Measurements from ENCODE around the gene REV3L.
"Not testable (repeated sequence)": the region's sequence is repeated elsewhere in the genome, so short reads cannot be mapped to it uniquely, and the experiment has no call there.

REV3L gene

GRCh38 chr6:111361648-111362047 lies 121.4 kb downstream of the REV3L start:
- peak in 1 of 2 experiments; percentile 50 for DNase-seq

- DNase-seq, result no peak
These were observed 124.6 kb downstream of the REV3L start for GRCh38 chr6:111358454-111358853.

DNA sequence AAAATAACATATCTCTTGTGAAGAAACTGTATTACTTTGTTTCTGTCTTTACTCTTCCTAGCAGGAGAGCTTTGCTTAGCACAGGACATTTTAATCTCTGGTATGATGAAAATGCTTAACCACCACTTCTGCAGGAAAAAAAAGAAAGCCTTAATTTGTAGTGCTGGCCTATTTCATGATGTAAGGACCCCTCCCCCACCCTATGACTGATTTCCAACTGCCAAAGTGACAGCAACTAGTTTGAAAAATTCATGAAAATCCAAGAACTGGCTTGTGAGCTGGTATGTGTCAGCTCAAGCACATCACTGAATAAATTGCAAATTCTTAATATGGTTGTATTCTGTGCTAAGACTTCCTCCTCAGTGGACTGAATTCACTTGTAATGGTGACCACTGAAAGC lies 125.3 kb downstream of the REV3L start:
- DNase-seq, result no peak

GRCh38 chr6:111356551-111356950 lies 126.5 kb downstream of the REV3L start:
- no peak for DNase-seq

- no peak for DNase-seq
These were observed 128.1 kb downstream of the REV3L start for GRCh38 chr6:111354758-111355555.

- DNase-seq, result no peak
These were observed 129.0 kb downstream of the REV3L start for GRCh38 chr6:111353912-111354462.

- no peak for DNase-seq
These were observed 135.4 kb downstream of the REV3L start for GRCh38 chr6:111347589-111347988.

DNA sequence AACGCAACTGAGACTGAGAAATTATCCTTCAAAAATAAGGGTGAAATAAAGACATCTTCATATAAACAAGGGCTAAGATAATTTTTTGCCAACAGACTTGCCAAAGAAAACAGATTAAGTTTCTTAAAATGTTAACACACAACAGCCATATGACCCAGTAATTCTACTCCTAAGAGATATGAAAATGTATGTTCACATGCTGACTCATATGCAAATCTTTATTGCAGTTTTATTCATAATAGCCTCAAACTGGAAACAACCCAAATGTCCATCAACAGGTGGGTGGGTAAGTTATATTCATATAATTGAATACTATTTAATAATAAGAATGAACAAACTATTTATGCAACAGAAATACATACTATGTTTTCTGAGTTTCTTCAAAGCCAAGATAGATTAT lies 140.1 kb downstream of the REV3L start:
- DNase-seq, result peak; percentile 62 to 78

DNA sequence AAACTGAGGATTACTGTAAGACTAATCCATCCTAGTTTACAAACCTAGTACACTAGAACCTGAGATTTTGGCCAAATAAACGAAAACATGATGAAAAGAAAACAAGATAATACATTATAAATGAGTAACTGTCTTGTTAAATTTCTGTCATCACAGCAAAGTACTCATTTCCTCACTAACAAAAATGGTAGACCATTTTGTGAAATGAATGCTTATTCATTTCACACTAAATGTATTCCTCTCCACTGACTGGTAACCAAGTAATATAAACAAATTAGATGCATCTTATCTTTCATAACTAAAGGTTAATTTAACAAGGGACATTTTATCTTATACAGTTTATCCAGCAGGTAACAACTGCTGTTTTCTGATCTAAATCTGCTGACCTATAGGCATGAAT lies 143.7 kb downstream of the REV3L start:
- no peak for DNase-seq

DNA sequence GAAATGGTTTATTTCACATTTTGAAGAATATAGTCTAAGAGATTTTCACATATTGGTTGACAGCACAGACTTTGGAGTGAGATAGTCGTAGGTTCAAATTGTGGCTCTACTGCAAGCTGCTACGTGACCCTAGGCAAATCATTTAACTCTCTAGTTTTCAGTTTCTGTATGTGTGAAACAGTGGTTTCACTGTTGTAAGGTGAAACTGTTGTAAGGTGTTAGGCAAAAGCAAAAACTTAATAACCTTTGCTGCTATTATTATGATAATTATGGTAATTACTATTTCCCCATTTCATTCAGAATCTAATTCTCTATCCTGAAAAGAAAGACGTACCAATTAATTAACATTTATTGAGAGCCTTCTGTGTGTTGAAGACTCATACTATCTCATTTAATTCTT lies 144.2 kb downstream of the REV3L start:
- peak in 1 of 2 experiments; percentile 28 for DNase-seq

DNA sequence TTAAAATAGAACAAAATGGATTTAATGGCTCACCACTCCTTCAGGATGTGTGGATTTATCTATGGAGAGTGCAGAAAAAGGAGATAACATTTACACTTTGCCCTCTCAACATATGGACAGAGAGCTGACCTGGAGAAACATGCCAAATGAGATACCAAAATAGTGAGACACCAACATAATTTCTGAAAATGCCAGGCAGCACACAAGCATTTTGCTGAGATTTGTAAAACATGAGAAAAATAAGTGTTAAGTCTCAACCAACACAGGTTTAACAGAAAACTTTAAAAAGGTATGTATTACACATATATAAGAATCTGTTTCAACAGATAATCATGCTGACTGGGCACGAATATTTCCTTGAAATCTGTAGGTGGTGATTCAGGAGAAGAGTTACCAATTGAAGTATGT lies 145.2 kb downstream of the REV3L start:
- no peak for DNase-seq

DNA sequence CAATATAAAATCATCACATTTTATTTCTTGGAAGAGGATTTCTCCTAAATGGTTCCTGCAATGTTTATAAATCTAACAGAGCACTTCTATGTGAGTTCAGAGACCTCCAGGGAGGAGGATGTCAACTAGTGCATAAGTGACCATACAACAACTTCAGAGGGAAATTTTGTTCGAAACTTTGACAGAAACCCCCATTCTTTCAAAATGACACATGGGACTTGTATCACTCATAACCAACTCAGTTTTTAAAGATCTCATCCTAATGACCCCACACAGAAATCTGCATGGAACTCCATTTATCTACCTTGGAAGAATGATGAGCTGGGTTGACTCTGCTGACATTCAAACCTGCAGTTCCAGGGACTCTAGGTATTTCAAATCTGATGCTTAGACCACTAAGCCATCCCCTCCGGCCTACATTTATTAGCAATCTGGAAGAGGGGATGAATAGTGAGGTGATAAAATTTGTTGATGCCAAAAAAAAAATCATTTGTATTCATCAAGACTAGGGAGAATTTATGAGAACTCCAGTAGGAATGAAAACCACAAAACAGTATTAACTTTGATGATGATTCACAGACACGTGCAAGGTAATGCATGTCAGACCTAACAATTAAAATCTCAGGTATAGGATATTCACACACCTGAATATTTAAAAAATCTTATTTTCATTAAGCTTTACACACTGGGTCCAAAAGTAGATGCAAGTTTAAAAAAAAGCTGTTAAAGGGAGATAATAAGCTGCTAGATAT lies 153.0 kb downstream of the REV3L start:
- no peak for DNase-seq

DNA sequence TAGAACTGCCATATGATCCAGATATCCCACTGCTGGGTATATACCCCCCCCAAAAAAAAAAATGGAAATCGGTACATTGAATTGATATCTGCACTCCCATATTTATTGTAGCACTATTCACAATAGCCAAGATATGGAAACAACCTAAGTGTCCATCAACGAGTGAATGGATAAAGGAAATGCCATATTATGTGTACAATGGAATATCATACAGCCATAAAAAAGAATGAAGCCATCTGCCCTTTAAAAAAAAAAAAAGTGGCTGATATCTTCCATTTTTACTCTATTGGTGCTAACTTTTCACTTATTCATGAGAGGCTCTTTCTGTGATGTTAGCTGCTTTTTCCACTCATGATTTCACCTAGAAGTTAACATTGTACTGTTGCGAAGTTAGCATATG lies 156.5 kb downstream of the REV3L start:
- DNase-seq, result no peak

DNA sequence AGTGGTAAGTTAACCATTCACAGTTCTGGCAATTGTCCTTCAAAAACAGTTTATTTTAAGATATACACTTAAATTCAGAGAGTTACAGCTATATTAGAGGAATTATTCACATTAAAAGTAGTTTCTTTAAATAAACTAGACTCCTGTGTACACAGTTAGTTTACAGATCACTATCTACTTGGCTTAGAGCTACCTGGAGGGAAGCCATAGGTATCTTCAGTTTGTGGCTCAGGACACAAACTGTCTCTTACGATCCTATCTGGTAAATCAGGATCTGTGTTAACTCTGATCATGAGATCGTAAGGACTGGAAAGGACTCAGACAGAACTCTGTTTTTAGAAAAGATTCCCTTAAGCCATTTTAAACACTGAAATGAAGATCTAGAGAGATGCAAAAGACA lies 160.9 kb downstream of the REV3L start:
- DNase-seq, result no peak

DNA sequence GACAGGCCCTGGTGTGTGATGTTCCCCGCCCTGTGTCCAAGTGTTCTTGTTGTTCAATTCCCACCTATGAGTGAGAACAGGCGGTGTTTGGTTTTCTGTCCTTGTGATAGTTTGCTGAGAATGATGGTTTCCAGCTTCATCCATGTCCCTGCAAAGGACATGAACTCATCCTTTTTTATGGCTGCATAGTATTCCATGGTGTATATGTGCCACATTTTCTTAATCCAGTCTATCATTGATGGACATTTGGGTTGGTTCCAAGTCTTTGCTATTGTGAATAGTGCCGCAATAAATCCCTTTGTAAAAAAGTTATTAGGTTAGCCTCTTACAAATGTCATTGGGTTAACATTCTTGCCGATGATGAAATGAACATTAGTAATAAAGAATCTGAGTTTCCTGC lies 175.1 kb downstream of the REV3L start:
- not testable (repeated sequence) for DNase-seq

DNA sequence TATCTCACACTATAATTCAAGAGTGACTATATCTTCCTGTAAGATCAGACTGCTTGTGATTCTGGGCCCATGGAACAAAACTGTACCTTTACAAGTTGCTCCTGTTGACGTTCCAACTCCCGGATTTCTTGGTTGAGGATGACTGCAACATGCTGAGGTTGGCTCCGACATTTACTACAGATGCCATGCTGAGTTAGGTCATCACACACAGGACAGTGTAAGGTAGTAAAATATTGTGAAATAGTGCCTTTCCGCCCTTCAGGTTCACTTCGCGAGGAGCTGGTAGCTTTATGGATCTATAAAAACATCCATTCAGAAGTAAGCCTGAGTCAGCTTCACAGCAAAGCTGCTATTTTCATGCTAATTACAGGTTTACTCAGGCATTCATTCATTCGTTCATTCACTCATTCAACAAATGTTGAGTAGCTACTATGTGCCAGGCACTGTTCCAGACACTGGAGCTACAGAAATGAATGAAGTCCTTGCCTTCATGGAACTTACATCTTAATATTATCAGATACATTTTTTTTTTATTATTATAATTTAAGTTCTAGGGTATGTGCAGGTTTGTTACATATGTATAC lies 175.7 kb downstream of the REV3L start:
- no peak for DNase-seq

- DNase-seq, result peak in 1 of 2 experiments; percentile 14
These were observed 176.7 kb downstream of the REV3L start for GRCh38 chr6:111306104-111306888.

GRCh38 chr6:111301946-111302345 lies 181.1 kb downstream of the REV3L start:
- no peak for DNase-seq

GRCh38 chr6:111300938-111301800 lies 181.8 kb downstream of the REV3L start:
- not testable (repeated sequence) for DNase-seq

- DNase-seq, result no peak
These were observed 185.2 kb downstream of the REV3L start for GRCh38 chr6:111297776-111298175.

DNA sequence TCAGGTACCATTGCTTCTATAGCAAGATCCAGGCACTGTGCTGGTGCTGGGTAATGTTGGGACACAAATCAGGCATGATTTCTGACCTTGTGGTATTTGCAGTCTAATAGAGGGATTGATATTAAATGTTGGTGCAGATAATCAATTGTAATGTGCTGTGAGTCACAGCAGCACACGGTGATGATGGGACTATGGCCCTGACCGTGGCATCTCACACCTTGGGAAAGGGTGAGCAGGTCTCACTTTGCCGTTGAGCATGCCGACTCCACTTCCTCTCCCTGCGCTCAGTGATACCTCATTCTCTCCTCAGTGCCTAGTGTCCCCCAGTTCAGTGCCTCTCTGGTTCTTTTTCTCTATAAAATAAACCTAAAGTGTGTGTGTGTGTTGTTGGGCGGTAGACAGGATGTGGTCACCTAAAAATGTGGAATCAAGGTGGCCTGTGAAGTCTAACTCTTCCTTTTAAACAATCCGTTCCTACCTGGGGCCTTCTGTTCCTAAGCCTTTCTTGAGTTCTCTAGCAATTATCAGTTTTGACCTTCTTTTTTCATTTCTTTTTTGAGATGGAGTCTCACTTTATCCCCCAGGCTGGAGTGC lies 188.5 kb downstream of the REV3L start:
- DNase-seq, result no peak

Measured in NCI-H526 (cell line).